B cell (primary cell): ENCODE results near the gene RAD23A. TPM values are rescaled to one million over a fixed set of nuclear protein-coding genes. Genes with fewer than 3 reads are reported as not detected.

Source experiments
- ATAC-seq: fragments of 200-7000 bp; cut with Tn5 transposase; one replicate; pipeline ENCODE4 v1.10.0; 2021; ENCODE audit warnings: low read depth, mild to moderate bottlenecking, moderate number of reproducible peaks, moderate library complexity
- CTCF ChIA-PET: fragments of 350-600 bp; sonication (Branson Sonifier 250); formaldehyde crosslinking; loops from one replicate; lab custom pipeline; 2021; ENCODE audit warnings: antibody characterized with exemption, inconsistent platforms; lab: Charles Lee
- POLR2A ChIA-PET: fragments of 350-600 bp; sonication (Branson Sonifier 250); formaldehyde crosslinking; loops from one replicate; lab custom pipeline; 2021; ENCODE audit warnings: antibody characterized with exemption; lab: Charles Lee
- DNase-seq: peaks from one replicate; pipeline ENCODE4 v3.0.0; 2013
- H2AFZ ChIP-seq: 2 replicates; pipeline ENCODE4 v1.6.1; 2012; ENCODE audit warnings: mild to moderate bottlenecking, low read depth, low read length; ENCODE audit not compliant: insufficient read depth, poor library complexity, severe bottlenecking
- H3K27ac ChIP-seq, 2 donors: 1 replicate in 1 of 2; 2 replicates in 1 of 2; pipeline ENCODE4 v1.5.1; 2012 to 2013; ENCODE audit warnings: low read length in 2 of 2, mild to moderate bottlenecking in 2 of 2, moderate library complexity in 1 of 2
- H3K27me3 ChIP-seq, 4 experiments: fragments of 200-600 bp in 1 of 4; sonication (generic) in 1 of 4; replicated peaks in 1 of 4; 1 replicate in 2 of 4; 2 replicates in 2 of 4; pipeline versions ENCODE4 v1.6.1 to v1.7.0; 2013 to 2016; ENCODE audit warnings: low read length in 3 of 4, mild to moderate bottlenecking in 2 of 4, mixed read lengths in 1 of 4, moderate library complexity in 1 of 4; ENCODE audit not compliant: insufficient read depth in 4 of 4, control insufficient read depth in 3 of 4; ENCODE audit errors: control extremely low read depth in 1 of 4
- H3K36me3 ChIP-seq, 2 experiments: replicated peaks in 1 of 2; 1 replicate in 1 of 2; 2 replicates in 1 of 2; pipeline versions ENCODE4 v1.6.1 to v1.7.1; 2013; ENCODE audit warnings: low read length in 1 of 2; ENCODE audit not compliant: insufficient read depth in 2 of 2, control insufficient read depth in 1 of 2; ENCODE audit errors: control extremely low read depth in 1 of 2, extremely low read depth in 1 of 2
- H3K4me1 ChIP-seq, 2 donors: fragments of 200-600 bp in 1 of 2; sonication (generic) in 1 of 2; 1 replicate in 1 of 2; 2 replicates in 1 of 2; pipeline versions ENCODE4 v1.5.1 to v1.6.1; 2013 to 2017; ENCODE audit warnings: low read length in 2 of 2; ENCODE audit not compliant: control insufficient read depth in 2 of 2, insufficient read depth in 2 of 2
- H3K4me2 ChIP-seq: replicated peaks from 2 replicates; pipeline ENCODE3; 2012; ENCODE audit warnings: mild to moderate bottlenecking, low read depth, low read length; ENCODE audit not compliant: poor library complexity, severe bottlenecking
- H3K4me3 ChIP-seq, 5 experiments: fragments of 200-600 bp in 1 of 5; sonication (generic) in 1 of 5; 1 replicate in 3 of 5; 2 replicates in 2 of 5; pipeline versions ENCODE4 v1.5.1 to v1.7.0; 2011 to 2016; ENCODE audit warnings: low read length in 4 of 5, mild to moderate bottlenecking in 4 of 5, low read depth in 2 of 5, control low read depth in 1 of 5, moderate library complexity in 1 of 5; ENCODE audit not compliant: insufficient read depth in 1 of 5; ENCODE audit errors: control extremely low read depth in 1 of 5, extremely low read depth in 1 of 5
- H3K79me2 ChIP-seq: fragments of 200-600 bp; sonication (generic); one replicate; pipeline ENCODE4 v1.6.0; 2016; ENCODE audit warnings: low read length; ENCODE audit not compliant: control insufficient read depth, insufficient read depth
- H3K9ac ChIP-seq: fragments of 200-600 bp; sonication (generic); 2 replicates; pipeline ENCODE4 v1.6.1; 2017; ENCODE audit warnings: mild to moderate bottlenecking, low read length, moderate library complexity
- H3K9me3 ChIP-seq, 3 donors: one replicate each; pipeline versions ENCODE4 v1.6.1 to v1.7.1; 2013; ENCODE audit warnings: low read length in 2 of 3; ENCODE audit not compliant: control insufficient read depth in 2 of 3, insufficient read depth in 1 of 3; ENCODE audit errors: control extremely low read depth in 1 of 3
- H4K20me1 ChIP-seq: 2 replicates; pipeline ENCODE4 v1.6.0; 2012; ENCODE audit warnings: mild to moderate bottlenecking, low read length; ENCODE audit not compliant: insufficient read depth, control insufficient read depth, poor library complexity, severe bottlenecking
- H3K27ac Mint-ChIP-seq: one replicate; pipeline ENCODE4 v1.8.0; 2021; ENCODE audit warnings: mixed read lengths
- H3K27me3 Mint-ChIP-seq: one replicate; pipeline ENCODE4 v1.8.0; 2021; ENCODE audit warnings: mixed read lengths
- H3K4me1 Mint-ChIP-seq: one replicate; pipeline ENCODE4 v1.8.0; 2021; ENCODE audit warnings: mixed read lengths
- H3K4me3 Mint-ChIP-seq: one replicate; pipeline ENCODE4 v1.8.0; 2021; ENCODE audit warnings: mixed read lengths
- H3K9me3 Mint-ChIP-seq: one replicate; pipeline ENCODE4 v1.8.0; 2022; ENCODE audit warnings: mixed read lengths; ENCODE audit not compliant: insufficient read depth
- CTCF ChIP-seq: fragments of 200-600 bp; IDR thresholded peaks from one replicate; pipeline ENCODE4 v1.8.0; 2022; ENCODE audit warnings: antibody characterized with exemption, mild to moderate bottlenecking
- EZH2 ChIP-seq: IDR thresholded peaks from 2 replicates; pipeline ENCODE4 v1.6.1; 2012; ENCODE audit warnings: borderline replicate concordance, low read depth, mild to moderate bottlenecking, moderate library complexity, low read length; ENCODE audit not compliant: insufficient read depth, poor library complexity, severe bottlenecking
- WGBS: methylation state at CpG from one replicate; pipeline ENCODE4 v1.1.5; 2013; ENCODE audit warnings: missing lambda C conversion rate; ENCODE audit not compliant: insufficient coverage; 5-methylcytosine and 5-hydroxymethylcytosine counted together
- intact Hi-C: fragments of 100-400 bp; cut with micrococcal nuclease; formaldehyde crosslinking; loops from one replicate; pipeline ENCODE4 v1.10.0; 2022
- polyA plus RNA-seq: library from polyadenylated mRNA; depleted of rRNA; stranded (reverse); fragments of >200 nt; gene quantifications from 2 replicates; pipeline ENCODE4 v1.2.3, GENCODE V29; 2012
- total RNA-seq, 2 donors: library from RNA; stranded (reverse); fragments of 120-200 nt in 1 of 2; gene quantifications; 1 replicate in 1 of 2; 2 replicates in 1 of 2; pipeline versions ENCODE4 v1.2.3 to v1.2.4, GENCODE V29; 2013 to 2022

RAD23A gene
- total and polyA plus RNA-seq, 2 donors (not counting 1 experiment from before 2014, with no cell fraction given): 100 to 106 TPM

- Mint-ChIP-seq H3K4me3 (no peak overlapping the region), H3K27ac (no peak overlapping the region), H3K4me1 (peaks cover 13% of the 10 kb centered on the region), H3K9me3 (no peaks in the 10 kb centered on the region), H3K27me3 (peaks cover 9% of the 10 kb centered on the region)
- no peaks in the 10 kb centered on the region for H3K36me3 ChIP-seq
- H3K27ac ChIP-seq: no peak overlapping the region
- peaks cover 26 to 40% of the 10 kb centered on the region in 2 donors for H3K4me1 ChIP-seq
- peak overlapping the region; percentile 22 for H3K4me2 ChIP-seq
- ATAC-seq: no peak
- H2AFZ ChIP-seq: no peak overlapping the region
- no peak overlapping the region for H3K4me3 ChIP-seq
- peaks cover 0 to 18% (median 3%) of the 10 kb centered on the region in 4 experiments for H3K27me3 ChIP-seq
- no peak overlapping the region for H3K9ac ChIP-seq
- TF ChIP-seq CTCF (no peak), EZH2 (no peak)
- 73% methylated on average over 1 of the region's 3 CpGs for WGBS
- intact Hi-C loops: loop anchor here (5.0 to 10.0 kb wide), 3 partner anchors 215 to 767 kb away; a partner anchor contains a TSS
- H4K20me1 ChIP-seq: no peaks in the 10 kb centered on the region
- POLR2A ChIA-PET: interaction anchor here (0.7 to 1.3 kb wide), 3 partner anchors 114 to 216 kb away, joined by 4 to 5 read pairs (median 4); no protein-coding TSS in a partner anchor
- H3K79me2 ChIP-seq: no peaks in the 10 kb centered on the region
- peak; percentile 51 for DNase-seq
- no peaks in the 10 kb centered on the region for H3K9me3 ChIP-seq
- CTCF ChIA-PET: interaction anchor here (1.1 to 12.5 kb wide), 10 partner anchors 15 to 610 kb away, joined by 3 to 285 read pairs (median 6); no protein-coding TSS in a partner anchor
Measured at GRCh38 chr19:12979974-12980373, 34.3 kb downstream of the RAD23A start.

DNA sequence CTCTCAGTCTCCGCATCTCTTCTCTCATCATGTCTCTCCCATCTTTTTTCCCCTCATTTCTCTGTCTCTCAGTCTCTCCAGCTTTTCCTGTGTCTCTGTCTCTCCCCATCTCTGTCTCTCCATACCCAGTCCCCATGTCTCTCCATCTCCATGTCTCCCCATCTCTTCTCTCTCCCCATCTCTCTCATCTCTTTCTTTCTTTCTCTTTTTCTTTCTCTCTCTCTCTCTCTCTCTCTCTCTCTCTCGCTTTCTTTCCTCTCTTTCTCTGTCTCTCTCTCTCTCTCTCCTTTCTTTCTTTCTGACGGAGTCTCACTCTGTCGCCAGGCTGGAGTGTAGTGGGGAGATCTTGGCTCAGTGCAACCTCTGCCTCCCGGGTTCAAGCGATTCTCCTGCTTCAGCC lies 37.0 kb downstream of the RAD23A start:
- no peak overlapping the region for H3K27ac ChIP-seq
- POLR2A ChIA-PET: no interaction called here

More for the DNA sequence above, 37.0 kb downstream of the RAD23A start:
- Histone ChIP-seq H3K9me3 (no peaks in the 10 kb centered on the region), H3K4me1 (peaks cover 30 to 48% of the 10 kb centered on the region in 2 donors), H3K79me2 (no peaks in the 10 kb centered on the region), H3K9ac (no peak overlapping the region), H3K27me3 (peaks cover 0 to 8% (median 2%) of the 10 kb centered on the region in 4 experiments), H3K4me3 (no peak overlapping the region), H2AFZ (no peak overlapping the region), H4K20me1 (no peaks in the 10 kb centered on the region), H3K36me3 (no peaks in the 10 kb centered on the region), H3K4me2 (peak overlapping the region; percentile 91)
- H3K9me3 Mint-ChIP-seq: no peaks in the 10 kb centered on the region
- no peak for DNase-seq
- ATAC-seq: no peak
- peaks cover 20% of the 10 kb centered on the region for H3K4me1 Mint-ChIP-seq
- H3K27ac Mint-ChIP-seq: no peak overlapping the region
- CTCF ChIA-PET: interaction anchor here (1.3 to 12.5 kb wide), 3 partner anchors 75 to 111 kb away, joined by 4 to 285 read pairs (median 59); no protein-coding TSS in a partner anchor
- no peak overlapping the region for H3K4me3 Mint-ChIP-seq
- 92% methylated on average over 3 of the region's 6 CpGs for WGBS
- intact Hi-C loops: loop anchor here (1.0 to 5.0 kb wide), 3 partner anchors 52 to 765 kb away; a partner anchor contains a TSS
- TF ChIP-seq CTCF (no peak), EZH2 (no peak)
- H3K27me3 Mint-ChIP-seq: peaks cover 9% of the 10 kb centered on the region
